ENCODE results near the gene MAP3K19. TPM values are rescaled to one million over a fixed set of nuclear protein-coding genes. Genes with fewer than 3 reads are reported as not detected.
"Not testable (repeated sequence)": the region's sequence is repeated elsewhere in the genome, so short reads cannot be mapped to it uniquely, and the experiment has no call there.

The MAP3K19 gene
- total RNA-seq, 1 experiment from 2014 or later = not detected

GRCh38 chr2:134980639-134981038, 66.6 kb downstream of the MAP3K19 start:
- H3K36me3 Mint-ChIP-seq (ENCODE audit: insufficient read depth, unreplicated experiment) = no peaks in the 10 kb centered on the region

GRCh38 chr2:134979221-134979620, 68.0 kb downstream of the MAP3K19 start:
- intact Hi-C loops (cut with micrococcal nuclease; ENCODE audit: unreplicated experiment) = no loop called here
- H3K4me1 Mint-ChIP-seq (ENCODE audit: low read depth, unreplicated experiment) = no peaks in the 10 kb centered on the region
- H3K4me3 Mint-ChIP-seq (ENCODE audit: low read depth, unreplicated experiment) = no peak overlapping the region
- CTCF ChIA-PET = no interaction called here
- no peaks in the 10 kb centered on the region for H3K27me3 Mint-ChIP-seq (ENCODE audit: unreplicated experiment)
- no peak for TF ChIP-seq CTCF (IDR thresholded peaks at IDR 0.05; ENCODE audit: unreplicated experiment)
- H3K36me3 Mint-ChIP-seq (ENCODE audit: insufficient read depth, unreplicated experiment) = no peaks in the 10 kb centered on the region
- H3K27ac Mint-ChIP-seq (ENCODE audit: unreplicated experiment) = no peak overlapping the region
- H3K9me3 Mint-ChIP-seq (ENCODE audit: low read depth, unreplicated experiment) = peaks cover 6% of the 10 kb centered on the region
- no peak for DNase-seq
- no TSS peak for BruUV-seq (replicated peaks)

More at GRCh38 chr2:134980639-134981038, 66.6 kb downstream of the MAP3K19 start:
- no peak for TF ChIP-seq CTCF (IDR thresholded peaks at IDR 0.05; ENCODE audit: unreplicated experiment)
- CTCF ChIA-PET = no interaction called here
- no peak overlapping the region for H3K4me3 Mint-ChIP-seq (ENCODE audit: low read depth, unreplicated experiment)
- BruUV-seq (replicated peaks) = no TSS peak
- no peaks in the 10 kb centered on the region for H3K4me1 Mint-ChIP-seq (ENCODE audit: low read depth, unreplicated experiment)
- no peak for DNase-seq
- no peak overlapping the region for H3K27ac Mint-ChIP-seq (ENCODE audit: unreplicated experiment)
- H3K9me3 Mint-ChIP-seq (ENCODE audit: low read depth, unreplicated experiment) = no peaks in the 10 kb centered on the region
- intact Hi-C loops (cut with micrococcal nuclease; ENCODE audit: unreplicated experiment) = no loop called here
- H3K27me3 Mint-ChIP-seq (ENCODE audit: unreplicated experiment) = peaks cover 2% of the 10 kb centered on the region

GRCh38 chr2:134977104-134977503, 70.1 kb downstream of the MAP3K19 start:
- H3K27me3 Mint-ChIP-seq (ENCODE audit: unreplicated experiment); intact Hi-C loops (cut with micrococcal nuclease; ENCODE audit: unreplicated experiment); H3K36me3 Mint-ChIP-seq (ENCODE audit: insufficient read depth, unreplicated experiment); H3K27ac Mint-ChIP-seq (ENCODE audit: unreplicated experiment); H3K4me3 Mint-ChIP-seq (ENCODE audit: low read depth, unreplicated experiment); DNase-seq; BruUV-seq (replicated peaks); H3K4me1 Mint-ChIP-seq (ENCODE audit: low read depth, unreplicated experiment): not testable (repeated sequence)
- H3K9me3 Mint-ChIP-seq (ENCODE audit: low read depth, unreplicated experiment) = peaks cover 11% of the 10 kb centered on the region
- CTCF ChIA-PET = interaction anchor here (0.7 kb wide), 1 partner anchor 136 kb away, joined by 3 read pairs; no protein-coding TSS in a partner anchor

GRCh38 chr2:134976074-134976702, 71.1 kb downstream of the MAP3K19 start:
- BruUV-seq (replicated peaks) = no TSS peak
- TF ChIP-seq CTCF (IDR thresholded peaks at IDR 0.05; ENCODE audit: unreplicated experiment) = no peak
- Mint-ChIP-seq H3K4me1 (ENCODE audit: low read depth, unreplicated experiment) (no peaks in the 10 kb centered on the region), H3K27ac (ENCODE audit: unreplicated experiment) (no peak overlapping the region), H3K9me3 (ENCODE audit: low read depth, unreplicated experiment) (peaks cover 12% of the 10 kb centered on the region), H3K36me3 (ENCODE audit: insufficient read depth, unreplicated experiment) (no peaks in the 10 kb centered on the region), H3K4me3 (ENCODE audit: low read depth, unreplicated experiment) (no peak overlapping the region), H3K27me3 (ENCODE audit: unreplicated experiment) (no peaks in the 10 kb centered on the region)
- DNase-seq = no peak
- intact Hi-C loops (cut with micrococcal nuclease; ENCODE audit: unreplicated experiment) = no loop called here
- CTCF ChIA-PET = no interaction called here

GRCh38 chr2:134975281-134976009, 71.8 kb downstream of the MAP3K19 start:
- H3K4me3 Mint-ChIP-seq (ENCODE audit: low read depth, unreplicated experiment) = no peak overlapping the region
- CTCF ChIA-PET = no interaction called here
- intact Hi-C loops (cut with micrococcal nuclease; ENCODE audit: unreplicated experiment) = no loop called here
- no peak overlapping the region for H3K27ac Mint-ChIP-seq (ENCODE audit: unreplicated experiment)
- no peaks in the 10 kb centered on the region for H3K27me3 Mint-ChIP-seq (ENCODE audit: unreplicated experiment)
- no peaks in the 10 kb centered on the region for H3K4me1 Mint-ChIP-seq (ENCODE audit: low read depth, unreplicated experiment)
- no peak for TF ChIP-seq CTCF (IDR thresholded peaks at IDR 0.05; ENCODE audit: unreplicated experiment)
- H3K9me3 Mint-ChIP-seq (ENCODE audit: low read depth, unreplicated experiment) = peaks cover 12% of the 10 kb centered on the region
- no peaks in the 10 kb centered on the region for H3K36me3 Mint-ChIP-seq (ENCODE audit: insufficient read depth, unreplicated experiment)
- no TSS peak for BruUV-seq (replicated peaks)
- no peak for DNase-seq

Measured in Calu3 (cell line).